Fibroblast of skin of scalp (primary cell): Measurements from ENCODE around the gene SBK1. TPM values are rescaled to one million over a fixed set of nuclear protein-coding genes. Genes with fewer than 3 reads are reported as not detected.
"Not testable (repeated sequence)": the region's sequence is repeated elsewhere in the genome, so short reads cannot be mapped to it uniquely, and the experiment has no call there.

Experiments used
- DNase-seq: peaks from one replicate; pipeline ENCODE4 v3.0.0-alpha.2; 2013
- polyA plus RNA-seq, 2 experiments: library from polyadenylated mRNA; unstranded; fragments of 120-200 nt; gene quantifications; one replicate each; pipeline ENCODE4 v1.2.1, GENCODE V29; 2013; ENCODE audit not compliant: insufficient read length in 2 of 2

SBK1 gene
- 0.30 TPM for polyA plus RNA-seq (2013, experiment 1 of 2; ENCODE audit: insufficient read length)
- 1.1 TPM for polyA plus RNA-seq (2013, experiment 2 of 2; ENCODE audit: insufficient read length)

DNA sequence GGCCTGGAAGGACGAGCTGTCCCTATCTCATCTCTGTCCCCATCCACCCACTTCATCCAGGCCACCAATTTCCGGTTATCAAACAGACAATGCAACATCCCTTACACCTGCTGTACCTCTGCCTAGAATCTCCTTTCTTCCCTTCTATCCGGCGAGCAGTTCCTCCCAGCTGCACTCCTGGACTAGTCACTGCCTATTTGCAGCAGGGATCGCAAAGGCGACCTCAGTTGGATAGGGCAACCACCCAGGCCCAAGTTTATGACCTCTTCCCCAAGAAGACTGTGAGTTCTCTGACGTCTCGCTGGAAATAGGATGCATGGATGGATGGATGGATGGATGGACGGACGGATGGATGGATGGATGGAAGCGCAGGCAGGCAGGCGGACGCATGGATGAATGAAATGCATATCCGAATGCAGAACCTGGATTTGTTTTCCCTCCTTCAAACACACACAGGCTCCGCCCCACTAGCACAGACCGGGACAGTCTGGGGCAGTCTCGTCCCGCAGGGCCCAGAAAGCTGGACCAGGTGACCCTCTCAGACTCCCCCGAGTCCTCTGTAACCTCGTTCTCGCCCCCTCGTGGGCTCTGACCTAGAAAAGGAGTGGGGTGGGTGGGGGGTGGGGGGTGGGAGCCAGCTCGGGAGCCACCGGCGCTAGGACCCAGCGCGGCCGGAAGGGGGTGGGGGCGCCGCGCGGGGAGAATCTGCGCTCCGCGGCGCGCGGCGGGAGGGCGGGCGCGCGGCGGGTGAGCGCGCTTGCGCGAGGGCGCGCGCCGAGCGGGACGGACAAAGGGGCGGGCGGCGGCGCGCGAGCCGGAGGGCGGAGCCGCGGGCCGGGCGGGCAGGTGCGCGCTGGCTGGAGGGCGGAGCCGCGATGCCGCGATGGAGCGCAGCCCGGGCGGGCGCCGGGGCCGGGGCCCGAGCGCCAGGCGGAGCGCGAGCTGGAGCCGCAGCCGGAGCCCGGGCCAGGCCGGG, at the start of gene SBK1:
Gene SBK1 (plus strand): TSS at position 875 of the 976 bp plus-strand sequence. CDS start 24,867 bp downstream, outside the sequence.
- DNase-seq = peak; percentile 61

DNA sequence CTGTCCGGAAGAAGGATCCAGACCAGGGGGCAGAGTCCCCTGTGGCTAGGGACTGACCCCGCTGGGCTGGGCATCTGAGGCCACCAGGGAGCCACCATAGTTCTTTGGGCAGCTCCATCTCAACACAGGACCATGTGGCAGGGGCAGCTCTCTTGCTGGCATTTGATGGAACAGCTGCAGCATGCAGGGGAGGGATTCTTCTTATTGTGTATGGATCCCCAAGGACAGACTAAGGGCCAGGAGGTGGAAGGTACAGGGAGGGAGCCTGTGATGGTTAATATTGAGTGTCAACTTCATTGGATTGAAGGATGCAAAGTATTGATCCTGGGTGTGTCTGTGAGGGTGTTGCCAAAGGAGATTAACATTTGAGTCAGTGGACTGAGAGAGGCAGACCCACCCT, 42.8 kb upstream of the SBK1 start:
- not testable (repeated sequence) for DNase-seq

DNA sequence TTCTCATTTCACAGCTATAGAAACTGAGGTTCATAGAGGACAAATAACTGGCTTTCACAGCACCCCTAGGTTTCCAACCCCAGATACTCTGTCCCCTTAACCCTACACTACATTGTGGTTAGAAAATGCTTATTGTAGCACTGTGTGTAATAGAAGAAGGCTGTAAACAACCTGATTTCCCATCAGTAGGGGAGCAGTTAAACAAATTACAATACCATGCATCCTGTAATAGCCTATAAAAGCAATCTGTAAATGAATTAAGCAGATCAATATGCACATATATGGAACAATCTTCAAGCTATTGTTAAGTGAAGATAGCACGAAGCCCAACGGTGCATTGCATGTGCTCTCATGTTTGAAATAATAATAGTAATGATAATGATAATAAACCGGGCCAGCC, 41.3 kb upstream of the SBK1 start:
- no peak for DNase-seq

DNA sequence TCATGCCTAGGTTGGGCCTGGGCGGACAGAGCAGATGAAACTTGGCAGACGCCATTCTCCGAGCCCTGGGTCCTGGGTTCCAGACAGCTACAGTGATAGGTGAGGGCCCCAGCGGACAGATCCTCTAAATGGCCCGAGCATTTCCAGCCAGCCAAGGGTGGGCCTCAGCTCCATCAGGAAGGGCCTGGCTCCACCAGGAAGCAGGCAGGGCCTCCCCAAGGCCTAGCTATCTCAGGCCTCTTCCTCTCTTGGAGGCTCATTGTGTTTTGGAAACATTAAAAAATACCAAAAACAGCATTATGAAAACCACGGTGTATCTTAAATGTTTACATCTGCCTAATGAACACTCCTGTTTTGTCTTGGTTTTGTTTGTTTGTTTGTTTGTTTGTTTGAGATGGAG, 38.2 kb upstream of the SBK1 start:
- no peak for DNase-seq

DNA sequence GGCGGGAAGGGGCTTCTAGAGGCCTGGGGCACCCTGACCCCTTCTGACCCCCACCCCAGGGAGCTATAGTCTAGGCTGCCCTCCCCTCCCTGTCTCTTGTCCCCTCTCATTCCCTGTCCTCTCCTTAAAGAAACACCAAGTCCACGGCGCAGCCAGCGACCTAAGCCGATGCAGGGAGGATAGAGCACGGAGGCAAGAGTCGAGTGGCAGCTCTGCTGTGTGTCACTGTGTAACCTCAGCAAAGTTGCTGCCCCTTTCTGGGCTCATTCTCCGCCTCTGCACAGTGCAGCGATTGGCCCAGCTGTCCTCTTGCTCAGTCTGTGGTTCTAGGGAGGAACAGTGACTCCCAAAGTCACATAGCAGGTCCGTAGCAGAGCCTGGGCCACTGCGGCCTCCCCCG, 36.5 kb upstream of the SBK1 start:
- DNase-seq = no peak

DNA sequence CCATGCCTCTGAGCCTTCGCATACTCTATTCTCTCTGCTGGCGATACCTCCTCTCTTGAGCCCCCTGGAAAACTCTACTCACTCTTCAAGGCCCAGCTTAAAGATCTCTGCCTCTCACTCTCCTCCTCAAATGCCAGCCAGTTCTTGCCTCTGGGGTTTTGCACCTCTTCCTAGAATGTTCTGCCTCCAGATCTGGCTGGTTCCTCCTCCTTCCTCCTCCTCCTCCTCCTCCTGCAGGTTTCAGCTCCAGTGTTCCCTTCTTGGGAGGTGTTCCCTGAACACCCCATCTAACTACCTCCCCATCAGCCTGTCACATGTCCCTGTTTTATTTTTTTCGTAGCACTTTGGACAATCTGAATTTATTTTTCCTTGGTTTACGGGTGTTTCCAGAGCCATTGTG, 35.1 kb upstream of the SBK1 start:
- no peak for DNase-seq

DNA sequence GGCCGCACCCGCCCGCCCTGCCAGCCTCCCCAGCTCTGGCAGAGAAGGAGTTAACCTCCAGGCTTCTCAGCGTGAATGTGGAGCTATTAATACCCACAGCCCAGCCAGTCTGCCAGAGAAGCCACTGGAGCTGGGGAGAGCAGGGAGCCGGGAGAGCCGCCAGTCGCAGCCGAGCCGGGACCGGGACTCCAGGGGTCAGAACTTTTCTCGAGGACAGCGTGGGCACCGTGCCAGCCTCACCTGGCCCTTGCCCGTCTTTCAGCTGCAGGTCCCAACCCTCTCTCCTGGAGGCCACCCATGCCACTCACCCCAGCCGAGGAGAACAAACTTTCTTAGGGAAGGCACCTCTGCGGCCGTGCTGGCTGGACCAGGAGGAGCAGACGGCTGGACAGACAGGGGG, 33.8 kb upstream of the SBK1 start:
- peak; percentile 9 for DNase-seq

DNA sequence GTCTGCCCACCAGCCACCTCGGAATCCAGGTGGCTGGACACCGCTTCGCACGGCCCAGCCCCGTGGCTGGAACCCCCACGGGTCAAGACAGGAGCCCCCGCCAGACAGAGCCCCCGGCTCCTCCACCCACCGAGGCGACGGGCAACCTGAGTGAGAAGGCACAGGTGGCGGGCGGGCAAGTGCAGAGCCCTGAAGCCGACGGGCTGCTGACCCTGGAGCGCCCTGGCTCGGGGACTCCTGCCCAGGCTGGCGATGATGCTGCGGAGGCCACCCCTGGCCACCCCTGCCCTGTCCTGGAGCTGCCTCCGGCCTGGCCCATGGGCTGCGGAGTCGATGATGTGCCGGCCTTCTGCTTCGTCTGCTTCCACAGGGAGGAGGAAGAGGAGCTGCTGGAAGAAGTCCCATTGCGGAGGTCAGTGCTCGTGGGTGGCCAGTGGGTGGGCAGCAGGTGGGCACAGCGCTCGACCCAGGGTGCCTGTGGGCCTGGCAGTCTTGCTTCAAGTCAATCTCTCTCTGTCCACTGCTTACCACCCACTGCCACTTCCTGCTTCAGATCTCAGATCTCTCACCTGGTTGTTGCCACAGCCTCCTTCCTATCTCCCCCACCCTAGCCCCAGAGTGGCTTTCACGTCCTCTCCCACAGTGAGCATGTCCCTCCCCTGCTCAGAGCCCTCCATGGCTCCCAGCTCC, 33.1 kb upstream of the SBK1 start:
- no peak for DNase-seq

DNA sequence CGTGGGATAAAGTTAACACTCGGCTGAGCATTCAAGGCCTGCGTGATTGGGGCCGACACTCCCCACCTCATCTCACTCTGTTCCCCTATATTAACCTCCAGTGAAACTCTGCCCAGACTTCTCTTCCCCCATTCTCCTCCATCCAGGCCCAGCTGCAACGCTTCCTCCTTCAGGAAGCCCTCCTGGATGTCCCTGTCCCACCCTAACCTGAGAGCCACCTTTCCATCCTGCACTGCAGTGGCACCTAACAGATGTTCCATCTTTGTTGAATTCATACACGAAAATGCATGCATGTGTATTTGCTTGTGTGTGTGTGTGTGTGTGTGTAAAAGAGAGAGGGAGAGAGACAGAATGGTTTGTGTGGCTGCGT, 32.6 kb upstream of the SBK1 start:
- no peak for DNase-seq

DNA sequence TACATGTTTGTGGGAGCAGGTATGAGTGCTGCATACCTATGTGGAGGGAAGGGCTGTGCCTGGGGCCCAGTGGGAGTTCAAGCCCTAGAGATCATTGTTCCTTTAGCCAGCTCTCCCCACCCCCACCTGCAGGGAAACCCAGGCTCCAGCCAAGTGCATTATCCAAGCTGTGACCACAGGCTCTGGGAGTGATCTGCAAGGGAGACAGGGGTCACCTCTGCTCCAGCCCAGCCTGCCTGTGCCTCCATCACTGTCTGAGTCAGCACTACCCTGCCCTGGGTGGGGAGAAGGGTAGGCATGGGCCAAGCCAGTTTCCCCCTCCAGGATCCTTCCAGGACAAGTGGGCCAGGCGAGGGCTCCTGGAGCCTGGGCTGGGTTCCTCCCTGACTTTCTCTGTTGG, 32.1 kb upstream of the SBK1 start:
- no peak for DNase-seq

DNA sequence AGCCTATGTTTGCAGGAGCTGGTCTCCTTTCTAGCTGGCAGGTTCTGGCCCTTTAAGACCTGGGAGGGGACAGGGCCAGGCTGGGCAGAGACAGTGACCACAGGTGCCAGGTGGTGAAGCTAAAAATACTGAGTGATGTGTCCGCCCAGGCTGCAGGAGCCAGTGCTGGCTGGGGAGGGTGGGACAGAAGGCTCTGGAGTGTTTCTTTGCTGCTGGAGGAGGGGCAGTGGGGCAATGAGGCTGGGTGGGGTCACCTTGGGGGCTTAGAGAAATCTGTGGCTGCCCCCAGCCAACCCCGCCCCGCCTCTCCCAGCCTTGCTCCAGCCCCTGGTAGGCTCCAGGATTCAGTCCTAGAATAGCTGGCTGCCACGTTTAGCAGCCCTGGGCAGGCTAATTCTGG, 30.4 kb upstream of the SBK1 start:
- no peak for DNase-seq

DNA sequence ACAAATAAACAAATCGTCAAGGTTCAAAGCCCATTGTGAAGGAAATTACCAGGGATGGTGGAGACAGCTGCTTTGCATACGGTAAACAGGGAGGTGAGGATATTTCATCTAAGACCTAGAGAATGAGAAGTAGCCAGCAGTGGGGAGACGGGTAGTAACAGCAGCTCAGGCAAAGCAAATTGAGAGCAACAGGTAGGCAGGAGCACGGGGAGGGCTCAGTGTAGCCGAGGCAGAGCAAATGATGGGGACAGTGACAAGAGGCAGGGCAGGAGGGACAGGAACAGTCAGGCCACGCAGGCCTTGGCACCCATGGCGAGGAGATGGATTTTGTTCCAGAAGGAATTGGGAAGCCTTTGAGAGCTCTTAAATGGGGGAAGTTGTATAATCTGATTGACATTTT, 29.0 kb upstream of the SBK1 start:
- no peak for DNase-seq

DNA sequence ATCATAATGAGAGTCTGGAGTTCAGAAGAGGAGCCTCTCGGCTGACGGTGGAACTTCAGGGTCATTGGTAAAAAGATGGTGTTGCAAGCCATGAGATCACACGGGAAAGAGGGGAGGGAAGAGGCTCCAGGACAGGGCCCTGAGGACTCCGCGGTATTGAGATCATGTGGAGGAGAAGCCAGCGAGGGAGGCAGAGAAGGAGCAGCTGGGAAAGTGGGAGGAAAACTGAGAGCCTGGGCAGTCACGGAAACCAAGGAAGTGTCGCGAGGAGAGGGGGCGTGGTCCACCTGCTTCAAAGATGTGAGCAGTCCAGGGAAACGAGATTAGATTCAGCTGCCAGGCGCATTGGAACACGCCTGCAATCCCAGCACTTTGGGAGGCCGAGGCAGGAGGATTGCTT, 27.7 kb upstream of the SBK1 start:
- DNase-seq = no peak

DNA sequence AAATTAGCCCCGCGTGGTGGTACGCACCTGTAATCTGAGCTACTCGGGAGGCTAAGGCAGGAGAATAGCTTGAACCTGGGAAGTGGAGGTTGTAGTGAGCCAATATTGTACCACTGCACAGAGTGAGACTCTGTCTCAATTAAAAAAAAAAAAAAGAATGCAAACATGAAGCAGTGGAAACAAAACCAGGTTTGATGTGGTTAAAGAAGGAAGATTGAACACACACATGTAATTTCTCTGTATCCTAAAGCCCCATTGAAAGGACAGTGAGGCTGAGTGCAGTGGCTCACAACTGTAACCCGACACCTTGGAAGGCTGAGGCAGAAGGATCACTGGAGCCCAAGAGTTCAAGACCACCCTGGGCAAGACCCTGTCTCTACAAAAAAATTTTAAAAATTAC, 26.5 kb upstream of the SBK1 start:
- no peak for DNase-seq

DNA sequence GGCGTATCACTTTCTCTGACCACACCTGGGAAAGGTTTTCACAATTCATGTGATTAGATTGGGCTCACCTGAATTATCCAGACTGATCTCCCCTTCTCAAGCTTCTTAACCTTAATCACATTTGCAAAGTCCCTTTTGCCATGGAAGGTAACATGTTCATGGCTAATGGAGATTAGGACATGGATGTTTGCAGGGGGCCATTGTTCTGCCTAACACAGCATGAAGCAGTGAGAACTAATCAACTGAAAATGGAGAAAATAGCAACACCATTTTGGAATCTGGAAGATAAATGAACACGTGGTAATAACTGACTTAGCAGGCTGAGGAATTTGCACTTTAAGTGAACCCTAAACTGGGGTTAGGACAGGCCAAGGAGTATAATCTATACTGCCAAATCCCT, 25.0 kb upstream of the SBK1 start:
- DNase-seq = no peak

DNA sequence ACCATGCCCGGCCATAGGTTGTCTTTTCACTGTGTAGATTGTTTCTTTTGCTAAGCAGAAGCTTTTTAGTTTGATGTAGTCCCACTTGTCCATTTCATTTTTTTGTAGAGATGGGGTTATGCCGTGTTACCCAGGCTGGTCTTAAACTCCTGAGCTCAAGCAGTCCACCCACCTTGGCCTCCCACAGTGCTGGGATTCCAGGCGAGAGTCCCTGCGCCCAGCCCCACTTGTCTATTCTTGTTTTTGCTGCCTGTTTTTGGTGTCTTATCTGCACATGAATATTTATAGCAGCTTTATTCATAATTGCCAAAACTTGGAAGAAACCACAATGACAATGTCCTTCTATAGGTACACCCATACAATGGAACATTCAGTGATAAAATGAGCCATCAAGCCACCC, 18.8 kb upstream of the SBK1 start:
- no peak for DNase-seq

DNA sequence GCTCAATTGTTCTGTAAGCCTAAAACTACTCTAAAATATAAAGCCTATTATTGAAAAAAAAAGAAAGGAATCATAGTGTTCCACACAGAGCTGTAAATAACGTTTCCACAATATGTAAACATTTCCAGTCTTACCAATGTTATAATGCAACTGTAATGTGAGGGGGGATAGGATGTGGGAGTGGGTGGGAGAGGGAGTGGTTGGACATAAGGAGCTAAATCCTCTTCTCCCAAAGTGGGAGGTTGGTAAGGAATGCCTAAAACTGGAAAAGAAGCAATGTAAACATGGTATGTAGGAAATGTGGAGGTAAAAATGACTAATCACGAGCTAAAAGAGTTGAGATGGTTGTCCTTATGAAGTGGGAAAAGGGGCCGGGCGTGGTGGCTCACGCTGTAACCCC, 17.6 kb upstream of the SBK1 start:
- no peak for DNase-seq

DNA sequence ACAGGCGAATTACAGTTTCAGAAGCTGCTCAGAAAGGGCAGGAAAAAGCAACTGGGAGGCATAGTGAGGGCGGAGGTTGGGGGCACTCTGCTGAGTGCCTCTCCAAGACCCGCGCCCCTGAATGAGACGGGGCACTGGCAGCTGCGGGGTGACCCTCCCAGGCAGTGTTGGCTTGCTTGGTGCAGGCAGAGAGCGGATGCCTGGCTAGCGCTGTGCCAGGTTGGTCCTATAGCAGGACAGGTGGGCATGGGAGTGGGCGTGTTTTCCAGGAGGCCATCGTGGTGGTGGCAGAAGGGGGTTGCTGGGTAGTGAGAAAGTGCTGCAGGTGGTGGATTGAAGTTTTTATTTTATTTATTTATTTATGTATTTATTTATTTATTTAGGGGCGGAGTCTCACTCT, 16.0 kb upstream of the SBK1 start:
- no peak for DNase-seq

DNA sequence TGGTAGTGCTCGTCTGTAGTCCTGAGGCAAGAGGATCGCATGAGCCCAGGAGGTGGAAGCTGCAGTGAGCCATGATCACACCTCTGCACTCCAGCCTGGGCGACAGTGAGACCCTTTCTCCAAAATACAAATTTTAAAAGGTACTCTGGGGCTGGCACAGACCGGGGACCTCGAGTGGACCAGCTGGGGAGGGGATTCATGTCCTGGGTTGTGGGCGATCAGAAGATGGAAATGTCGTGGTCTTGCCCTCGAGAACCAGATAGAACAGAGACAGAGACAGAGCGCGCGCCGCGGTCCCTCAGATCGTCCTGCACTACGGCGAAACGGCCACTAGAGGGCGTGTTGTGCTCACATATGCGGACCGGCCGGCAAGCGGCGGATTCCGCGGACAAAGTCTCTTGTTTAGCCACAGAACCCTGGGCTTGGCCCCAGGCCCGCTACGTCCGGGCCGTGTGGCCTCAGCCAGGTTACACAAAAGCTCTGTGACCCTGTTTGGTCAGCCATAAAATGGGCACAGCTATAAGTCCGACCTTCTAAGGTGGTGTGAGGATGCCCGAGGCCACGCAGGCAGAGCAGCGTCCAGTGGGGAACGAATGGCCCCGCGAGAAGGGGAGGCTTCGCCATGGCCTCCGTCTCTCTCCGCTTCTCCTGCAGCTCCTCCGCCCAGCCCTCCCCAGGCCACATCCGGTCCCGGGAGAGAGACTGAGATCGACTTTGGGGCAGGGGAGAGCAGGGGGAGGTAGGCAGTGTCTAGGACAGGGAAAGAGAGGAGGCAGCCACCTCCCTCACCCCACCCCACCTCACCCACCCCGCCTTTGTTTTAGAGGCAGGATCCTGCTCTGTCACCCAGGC, 14.6 kb upstream of the SBK1 start:
- DNase-seq = peak; percentile 75

DNA sequence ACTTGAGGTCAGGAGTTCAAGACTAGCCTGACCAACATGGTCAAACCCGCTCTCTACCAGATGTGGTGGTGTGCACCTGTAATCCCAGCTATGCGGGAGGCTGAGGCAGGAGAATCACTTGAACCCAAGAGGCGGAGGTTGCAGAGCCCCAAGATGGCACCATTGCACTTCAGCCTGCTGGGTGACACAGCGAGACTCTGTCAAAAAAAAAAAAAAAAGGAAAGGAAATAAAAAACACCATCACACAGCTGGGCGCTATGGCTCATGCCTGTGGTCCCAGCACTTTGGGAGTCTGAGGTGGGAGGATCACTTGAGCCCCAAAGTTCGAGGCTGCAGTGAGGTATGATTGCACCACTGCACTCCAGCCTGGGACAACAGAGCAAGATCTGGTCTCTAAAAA, 13.3 kb upstream of the SBK1 start:
- no peak for DNase-seq

DNA sequence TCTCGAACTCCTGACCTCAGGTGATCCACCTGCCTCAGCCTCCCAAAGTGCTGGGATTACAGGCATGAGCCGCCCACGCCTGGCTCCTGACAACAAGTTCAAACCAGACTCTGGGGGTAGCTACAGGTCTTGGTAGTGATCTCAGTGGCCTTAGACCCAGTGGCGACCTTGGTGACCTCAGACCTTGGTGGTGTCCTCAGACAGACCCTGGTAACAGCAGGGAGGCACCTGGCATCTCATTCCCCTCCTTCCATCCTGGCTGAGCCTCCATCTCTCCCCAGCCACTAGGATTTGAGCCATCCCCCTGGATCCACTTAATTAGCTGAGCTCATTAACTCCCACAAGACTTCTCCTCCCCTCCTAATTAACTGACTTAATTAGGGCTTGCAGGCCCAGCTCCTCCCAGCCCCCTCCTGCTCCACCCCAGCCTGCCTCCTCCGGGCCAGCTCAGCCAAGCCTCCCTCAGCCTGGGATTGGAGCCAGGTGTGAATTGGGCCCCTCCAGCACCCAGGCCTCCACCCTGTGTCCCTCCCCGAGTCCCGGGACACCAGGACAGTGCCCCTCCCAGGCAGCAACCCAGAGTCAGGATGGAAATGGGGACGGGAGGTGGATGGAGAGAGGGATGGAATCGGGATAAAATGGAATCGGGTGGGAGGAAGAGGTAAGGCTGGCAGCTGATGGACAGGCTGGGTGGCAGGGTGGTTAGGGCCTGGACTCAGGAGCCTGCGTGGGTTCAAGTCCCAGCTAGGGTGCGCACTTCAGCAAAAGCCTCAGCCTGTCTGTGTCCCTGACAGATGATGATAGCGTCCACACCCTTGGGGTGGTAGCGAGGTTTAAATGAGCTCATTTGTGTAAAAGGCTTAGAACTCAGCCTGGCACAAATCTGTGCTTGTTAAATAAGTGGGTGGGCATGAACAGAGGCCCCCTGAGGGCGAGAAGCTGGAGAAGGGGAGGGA, 11.2 kb upstream of the SBK1 start:
- DNase-seq = no peak

DNA sequence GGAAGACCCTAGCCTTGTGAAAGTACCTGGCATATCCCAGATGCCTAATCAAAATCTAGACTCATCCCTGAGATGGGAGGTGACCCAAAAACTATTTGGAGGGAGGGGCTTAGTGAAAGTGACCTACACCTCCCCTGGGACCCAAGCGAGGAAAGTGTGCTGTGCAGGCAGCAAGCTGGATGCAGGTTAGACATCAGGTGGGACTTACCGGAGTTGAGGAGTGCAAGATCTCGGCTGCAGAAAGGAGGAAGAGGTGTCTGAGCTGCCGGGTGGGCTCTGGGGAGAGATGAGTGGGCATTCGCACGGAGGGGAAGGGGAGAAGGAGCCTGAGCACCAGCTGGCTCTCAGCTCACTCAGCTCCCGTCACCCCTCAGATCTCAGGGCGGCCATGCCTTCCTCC, 10.3 kb upstream of the SBK1 start:
- no peak for DNase-seq
